ENCODE data around the gene TRA2B.
A peak's percentile ranks its signal among the peaks of the same experiment; 100 is the strongest.

TRA2B gene

GRCh38 chr3:185956244-185956643 is 18.4 kb upstream of the TRA2B start:
- H3K4me3 ChIP-seq (ENCODE audit: low read length), result no peak overlapping the region
- DNase-seq (ENCODE audit: low read depth), result no peak
- TF ChIP-seq CTCF (IDR thresholded peaks at IDR 0.05; ENCODE audit: insufficient read depth, low read depth, low read length, missing control alignments), result no peak

- no peak for TF ChIP-seq CTCF (IDR thresholded peaks at IDR 0.05; ENCODE audit: insufficient read depth, low read depth, low read length, missing control alignments)
- no peak for DNase-seq (ENCODE audit: low read depth)
- no peak overlapping the region for H3K4me3 ChIP-seq (ENCODE audit: low read length)
Observed at GRCh38 chr3:185954366-185954723, 16.5 kb upstream of the TRA2B start.

- peak; percentile 83 for DNase-seq (ENCODE audit: low read depth)
- no peak for TF ChIP-seq CTCF (IDR thresholded peaks at IDR 0.05; ENCODE audit: insufficient read depth, low read depth, low read length, missing control alignments)
- H3K4me3 ChIP-seq (ENCODE audit: low read length), result no peak overlapping the region
Observed at GRCh38 chr3:185950728-185951127, 12.9 kb upstream of the TRA2B start.

GRCh38 chr3:185949515-185949914 is 11.7 kb upstream of the TRA2B start:
- H3K4me3 ChIP-seq (ENCODE audit: low read length), result no peak overlapping the region
- no peak for DNase-seq (ENCODE audit: low read depth)
- no peak for TF ChIP-seq CTCF (IDR thresholded peaks at IDR 0.05; ENCODE audit: insufficient read depth, low read depth, low read length, missing control alignments)

- H3K4me3 ChIP-seq (ENCODE audit: low read length), result no peak overlapping the region
- no peak for TF ChIP-seq CTCF (IDR thresholded peaks at IDR 0.05; ENCODE audit: insufficient read depth, low read depth, low read length, missing control alignments)
- no peak for DNase-seq (ENCODE audit: low read depth)
Observed at GRCh38 chr3:185948292-185948691, 10.5 kb upstream of the TRA2B start.

- TF ChIP-seq CTCF (IDR thresholded peaks at IDR 0.05; ENCODE audit: insufficient read depth, low read depth, low read length, missing control alignments), result no peak
- no peak overlapping the region for H3K4me3 ChIP-seq (ENCODE audit: low read length)
- no peak for DNase-seq (ENCODE audit: low read depth)
Observed at GRCh38 chr3:185943760-185944106, 5.9 kb upstream of the TRA2B start.

- H3K4me3 ChIP-seq (ENCODE audit: low read length), result no peak overlapping the region
- peak; percentile 99 for TF ChIP-seq CTCF (IDR thresholded peaks at IDR 0.05; ENCODE audit: insufficient read depth, low read depth, low read length, missing control alignments)
- peak; percentile 91 for DNase-seq (ENCODE audit: low read depth)
Observed at GRCh38 chr3:185942907-185943759, 5.3 kb upstream of the TRA2B start.

Measured in epithelial cell of esophagus (primary cell).